Panc1 (cell line): ENCODE results near the gene RUSC1.
A peak's percentile ranks its signal among the peaks of the same experiment; 100 is the strongest.

ENCODE experiments used
- CTCF ChIP-seq: fragments of 450-650 bp; IDR thresholded peaks from 2 replicates; pipeline ENCODE4 v1.5.1; 2017; ENCODE audit warnings: mild to moderate bottlenecking
- POLR2AphosphoS5 ChIP-seq: IDR thresholded peaks from 2 replicates; pipeline ENCODE4 v1.6.1; 2012; ENCODE audit warnings: mild to moderate bottlenecking, low read depth, low read length, moderate library complexity
- REST ChIP-seq, 2 experiments: IDR thresholded peaks; 2 replicates each; pipeline ENCODE4 v1.6.1; 2011 to 2012; ENCODE audit warnings: low read depth in 2 of 2, control low read depth in 1 of 2, low read length in 1 of 2, mild to moderate bottlenecking in 1 of 2, moderate library complexity in 1 of 2; ENCODE audit not compliant: insufficient read depth in 1 of 2
- TCF7L2 ChIP-seq: IDR thresholded peaks from 2 replicates; pipeline ENCODE4 v1.6.1; 2011; ENCODE audit warnings: mild to moderate bottlenecking, low read depth, low read length, inconsistent platforms

DNA sequence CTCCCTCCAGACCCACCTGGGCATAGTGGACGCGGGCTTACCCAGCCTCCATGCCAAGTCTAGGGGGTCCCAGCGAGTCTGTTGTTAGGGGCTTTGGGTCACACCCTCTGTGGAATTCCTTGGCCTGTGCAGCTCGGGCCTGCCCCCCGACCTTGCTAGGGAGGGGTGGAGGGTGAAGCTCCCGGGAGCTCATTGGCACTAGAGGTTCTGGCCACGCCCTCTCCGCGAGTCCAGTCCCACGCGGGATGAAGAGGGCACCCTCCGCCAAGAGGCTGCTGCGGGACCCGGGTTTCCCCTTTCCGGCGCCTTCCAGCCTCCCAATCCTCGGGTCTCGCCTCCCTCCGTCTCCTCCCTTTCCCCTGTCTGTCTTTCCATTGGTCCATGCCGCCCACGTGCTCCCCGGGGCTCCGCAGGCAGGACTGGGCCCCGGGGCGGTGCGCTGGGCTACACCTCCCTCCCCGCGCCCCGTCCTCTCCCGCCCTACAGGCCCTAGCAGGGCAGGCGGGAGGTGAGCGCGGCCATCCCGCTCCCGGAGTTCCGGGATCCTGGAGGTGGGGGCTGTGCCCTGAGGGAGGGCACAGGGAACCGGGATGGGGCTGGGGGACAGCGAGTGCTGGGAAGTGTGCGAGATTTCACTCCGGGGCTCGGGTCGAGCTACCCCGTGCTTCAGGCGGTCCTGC is 3.5 kb downstream of the RUSC1 start:
- TF ChIP-seq CTCF: no peak
- 0 out of 2 replicates have a peak, but pooled peaks have one; percentile 56 for TF ChIP-seq POLR2AphosphoS5
- no peak; the same call in 1 of the 2 replicates for TF ChIP-seq TCF7L2
- TF ChIP-seq REST (IDR thresholded peaks at IDR 0.05; ENCODE audit: insufficient read depth in 1 of 2, low read depth in 2 of 2, low read length in 1 of 2): no peak
